GM10266 (cell line): Measurements from ENCODE around the gene IKBKG.

Source experiments
- DNase-seq: peaks from one replicate; pipeline ENCODE4 v3.0.0; 2012; ENCODE audit errors: extremely low spot score
- TF ChIP-seq, protein P1 (sequence below): IDR thresholded peaks from 2 replicates; pipeline ENCODE4 v1.5.1; 2012; ENCODE audit warnings: mild to moderate bottlenecking, low read depth; ENCODE audit not compliant: control insufficient read depth, insufficient read depth; ENCODE audit errors: missing control alignments

The IKBKG gene

DNA sequence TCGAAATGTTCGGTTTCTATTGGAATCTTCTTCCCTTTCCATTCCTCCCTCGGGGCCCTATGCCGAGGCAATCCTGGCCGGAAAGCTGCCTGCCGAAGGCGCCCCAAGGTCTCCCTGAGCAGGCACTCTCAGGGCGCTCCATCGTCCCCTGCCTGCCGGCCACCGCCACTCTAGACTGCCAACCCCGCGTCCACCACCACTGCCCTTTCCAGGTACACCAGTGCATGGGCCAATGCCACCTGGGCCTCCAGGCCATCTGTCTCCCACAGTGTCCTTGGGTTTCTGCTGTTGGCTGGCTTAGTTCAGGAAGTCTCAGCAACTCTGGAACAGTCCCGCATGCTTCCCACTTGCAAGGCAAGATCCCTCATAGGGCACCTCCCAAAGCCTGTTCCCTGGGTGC, 52.1 kb downstream of the IKBKG start:
- TF ChIP-seq, protein P1, sequence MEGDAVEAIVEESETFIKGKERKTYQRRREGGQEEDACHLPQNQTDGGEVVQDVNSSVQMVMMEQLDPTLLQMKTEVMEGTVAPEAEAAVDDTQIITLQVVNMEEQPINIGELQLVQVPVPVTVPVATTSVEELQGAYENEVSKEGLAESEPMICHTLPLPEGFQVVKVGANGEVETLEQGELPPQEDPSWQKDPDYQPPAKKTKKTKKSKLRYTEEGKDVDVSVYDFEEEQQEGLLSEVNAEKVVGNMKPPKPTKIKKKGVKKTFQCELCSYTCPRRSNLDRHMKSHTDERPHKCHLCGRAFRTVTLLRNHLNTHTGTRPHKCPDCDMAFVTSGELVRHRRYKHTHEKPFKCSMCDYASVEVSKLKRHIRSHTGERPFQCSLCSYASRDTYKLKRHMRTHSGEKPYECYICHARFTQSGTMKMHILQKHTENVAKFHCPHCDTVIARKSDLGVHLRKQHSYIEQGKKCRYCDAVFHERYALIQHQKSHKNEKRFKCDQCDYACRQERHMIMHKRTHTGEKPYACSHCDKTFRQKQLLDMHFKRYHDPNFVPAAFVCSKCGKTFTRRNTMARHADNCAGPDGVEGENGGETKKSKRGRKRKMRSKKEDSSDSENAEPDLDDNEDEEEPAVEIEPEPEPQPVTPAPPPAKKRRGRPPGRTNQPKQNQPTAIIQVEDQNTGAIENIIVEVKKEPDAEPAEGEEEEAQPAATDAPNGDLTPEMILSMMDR = no peak
- no peak for DNase-seq

DNA sequence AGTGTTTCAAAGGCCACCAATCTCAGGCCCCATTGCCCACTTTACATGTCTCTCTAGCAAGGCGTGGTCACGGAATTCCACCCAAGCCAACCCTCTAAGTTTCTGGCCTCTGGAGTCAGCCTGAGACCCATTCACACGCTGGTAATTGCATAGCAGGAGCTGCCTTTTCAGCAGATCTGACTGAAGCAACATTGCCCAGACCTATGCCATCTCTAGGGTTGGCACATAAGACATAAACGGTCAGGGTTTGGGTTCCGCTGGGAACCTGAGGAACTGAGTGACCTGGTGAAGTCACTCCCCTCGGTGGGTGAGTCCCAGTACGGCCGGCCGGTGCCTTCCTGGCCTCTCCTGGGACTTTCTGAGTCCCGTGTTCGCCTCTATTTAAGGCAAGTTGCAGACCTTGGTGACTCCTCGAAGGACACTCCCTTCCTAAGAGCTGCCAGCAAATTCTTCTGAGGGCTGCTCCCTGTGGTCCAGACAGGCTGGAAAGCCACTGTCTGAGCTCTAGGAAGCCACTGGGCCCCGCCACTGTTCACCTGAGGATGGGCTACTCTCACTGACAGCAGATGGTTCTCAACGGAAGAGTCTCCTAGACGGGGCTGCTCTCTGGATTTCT, 53.4 kb downstream of the IKBKG start:
- no peak for DNase-seq
- TF ChIP-seq, protein P1 = no peak

DNA sequence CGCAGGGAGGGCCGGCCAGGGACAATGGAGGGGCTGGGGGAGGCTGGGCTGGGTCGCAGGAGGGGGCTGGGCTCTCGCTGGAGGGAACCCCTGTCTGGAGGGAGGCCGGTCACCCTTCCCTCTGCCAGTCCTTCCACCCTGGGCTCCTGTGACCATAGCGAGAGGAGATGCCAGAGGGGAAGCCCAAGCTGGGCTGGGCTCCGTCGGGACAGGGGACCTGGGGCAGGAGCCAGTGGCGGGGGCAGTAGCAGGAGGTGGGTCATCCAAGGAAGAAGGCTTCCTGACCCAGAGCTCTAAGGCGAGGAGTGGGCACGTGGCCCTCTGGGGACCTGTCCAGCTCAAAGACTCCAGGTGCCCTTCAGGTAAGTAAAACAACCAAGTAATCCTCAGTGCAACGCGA, 54.8 kb downstream of the IKBKG start:
- no peak for DNase-seq
- TF ChIP-seq, protein P1 = no peak

DNA sequence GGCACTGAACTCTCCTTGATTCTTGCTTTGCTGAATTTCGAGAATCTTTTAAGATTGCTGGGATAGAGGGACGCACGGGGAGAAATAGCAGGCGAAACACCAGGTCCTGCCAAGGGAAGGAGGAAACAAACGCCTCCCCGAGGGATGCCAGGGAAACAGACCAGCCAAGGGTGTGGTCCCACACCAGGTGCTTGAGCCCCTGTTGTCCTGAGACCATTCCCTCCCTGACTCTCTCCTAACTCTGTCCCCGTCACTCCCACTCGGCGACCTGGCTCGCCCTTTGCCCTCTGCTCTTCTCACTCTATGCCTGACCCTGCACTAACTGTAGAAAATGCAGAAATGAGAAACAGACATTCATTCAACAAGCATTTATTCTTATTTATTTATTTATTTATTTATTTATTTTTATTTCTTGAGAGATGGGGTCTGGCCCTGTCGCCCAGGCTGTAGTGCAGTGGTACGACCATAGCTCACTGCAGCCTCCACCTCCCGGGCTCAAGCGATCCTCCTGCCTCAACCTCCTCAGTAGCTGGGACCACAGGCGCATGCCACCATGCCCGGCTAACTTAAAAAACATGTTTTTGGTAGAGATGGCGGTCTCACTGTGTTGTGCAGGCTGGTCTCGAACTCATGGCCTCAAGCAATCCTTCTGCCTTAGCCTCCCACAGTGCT, 55.5 kb downstream of the IKBKG start:
- TF ChIP-seq, protein P1 = no peak
- DNase-seq = no peak

DNA sequence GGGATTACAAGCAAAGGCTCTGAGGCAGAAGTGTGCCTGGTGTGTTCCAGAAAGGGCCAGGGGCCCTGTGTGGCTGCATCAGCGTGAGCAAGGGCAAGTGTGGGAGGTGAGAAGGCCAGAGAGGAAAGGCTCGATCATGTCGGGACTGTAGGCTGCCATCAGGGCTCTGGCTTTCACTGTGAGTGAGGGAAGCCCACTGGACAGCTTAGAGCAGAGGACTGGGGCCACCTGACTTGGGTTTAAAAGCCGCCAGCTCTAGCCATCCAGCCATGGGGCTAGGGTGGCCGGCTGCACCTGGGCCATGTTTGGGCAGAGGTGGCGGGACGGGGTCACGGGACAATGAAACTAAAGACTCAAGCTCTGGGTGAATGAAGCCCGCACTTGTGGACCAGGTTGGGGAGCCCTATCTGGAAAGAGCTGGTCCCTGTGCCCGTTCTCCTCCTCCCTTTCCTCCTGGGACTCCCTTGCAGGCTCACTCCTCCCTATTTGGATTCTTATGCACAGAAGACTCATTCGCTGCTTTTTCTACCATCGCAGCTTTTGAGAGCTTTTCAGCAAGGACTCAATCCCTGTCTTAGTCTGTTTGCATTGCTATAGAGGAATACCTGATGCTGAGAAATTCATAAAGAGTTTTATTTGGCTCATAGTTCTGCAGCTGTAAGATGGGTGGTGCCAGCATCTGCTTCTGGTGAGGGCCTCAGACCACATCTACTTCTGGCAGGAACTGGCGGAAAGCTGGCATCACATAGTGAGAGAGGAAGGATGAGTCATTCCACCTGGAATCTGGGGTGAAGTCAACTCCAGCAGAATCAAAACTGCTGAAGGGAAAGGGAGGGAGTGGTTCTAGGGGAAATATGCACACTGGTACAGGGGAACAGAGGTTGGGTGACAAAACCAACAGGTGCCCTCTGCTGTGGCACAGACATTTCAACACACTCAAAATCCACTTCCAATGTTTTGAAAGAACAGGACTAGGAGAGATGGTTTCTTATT, 56.3 kb downstream of the IKBKG start:
- DNase-seq = no peak
- TF ChIP-seq, protein P1 = no peak

DNA sequence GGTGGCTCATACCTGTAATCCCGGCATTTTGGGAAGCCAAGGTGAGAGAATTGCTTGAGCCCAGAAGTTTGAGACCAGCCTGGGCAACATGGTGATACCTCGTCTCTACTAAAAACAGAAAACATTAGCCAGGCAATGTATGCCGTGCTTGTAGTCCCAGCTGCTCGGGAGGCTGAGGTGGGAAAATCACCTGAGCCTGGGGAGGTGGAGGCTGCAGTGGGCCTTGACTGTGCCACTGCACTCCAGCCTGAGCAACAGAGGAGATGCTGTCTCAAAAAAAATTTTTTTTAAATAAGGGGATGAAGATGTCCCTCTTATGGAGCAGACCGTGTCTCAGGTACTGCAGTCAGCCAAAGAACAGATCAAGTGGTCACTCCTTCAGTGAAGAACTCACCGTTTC, 58.1 kb downstream of the IKBKG start:
- TF ChIP-seq, protein P1 = no peak
- DNase-seq = no peak
